GM21447 (cell line): ENCODE data around the gene WWTR1.
A peak's percentile ranks its signal among the peaks of the same experiment; 100 is the strongest.

Experiments
- ATAC-seq: cut with Tn5 transposase; IDR thresholded peaks from one replicate; pipeline ENCODE4 v1.9.1; 2021; ENCODE audit not compliant: unreplicated experiment

WWTR1 gene

GRCh38 chr3:149625795-149626194, 32.0 kb downstream of the WWTR1 start:
- ATAC-seq, result no peak

- ATAC-seq, result no peak
Observed at GRCh38 chr3:149623824-149624223, 34.0 kb downstream of the WWTR1 start.

GRCh38 chr3:149621218-149622005, 36.4 kb downstream of the WWTR1 start:
- ATAC-seq, result peak; percentile 71

- no peak for ATAC-seq
Observed at GRCh38 chr3:149620291-149621020, 37.4 kb downstream of the WWTR1 start.

- ATAC-seq, result no peak
Observed at GRCh38 chr3:149619136-149619535, 38.7 kb downstream of the WWTR1 start.

- ATAC-seq, result no peak
Observed at GRCh38 chr3:149618151-149619123, 39.4 kb downstream of the WWTR1 start.

GRCh38 chr3:149615731-149616221, 42.0 kb downstream of the WWTR1 start:
- no peak for ATAC-seq

- no peak for ATAC-seq
Observed at GRCh38 chr3:149613988-149614387, 43.8 kb downstream of the WWTR1 start.

- ATAC-seq, result no peak
Observed at GRCh38 chr3:149612456-149612855, 45.4 kb downstream of the WWTR1 start.

- ATAC-seq, result no peak
Observed at GRCh38 chr3:149611149-149611548, 46.7 kb downstream of the WWTR1 start.

- no peak for ATAC-seq
Observed at GRCh38 chr3:149610351-149611105, 47.3 kb downstream of the WWTR1 start.

GRCh38 chr3:149609595-149609994, 48.2 kb downstream of the WWTR1 start:
- ATAC-seq, result peak; percentile 92

GRCh38 chr3:149608987-149609386, 48.8 kb downstream of the WWTR1 start:
- no peak for ATAC-seq

GRCh38 chr3:149605902-149606301, 51.9 kb downstream of the WWTR1 start:
- no peak for ATAC-seq

- ATAC-seq, result no peak
Observed at GRCh38 chr3:149604125-149604875, 53.5 kb downstream of the WWTR1 start.

GRCh38 chr3:149603126-149604074, 54.4 kb downstream of the WWTR1 start:
- ATAC-seq, result no peak

- no peak for ATAC-seq
Observed at GRCh38 chr3:149600634-149601033, 57.2 kb downstream of the WWTR1 start.

GRCh38 chr3:149599236-149599635, 58.6 kb downstream of the WWTR1 start:
- ATAC-seq, result no peak
